AG04449 (cell line): ENCODE measurements around the gene CPXM2.

Experiments used
- CTCF ChIA-PET: fragments of 350-600 bp; formaldehyde crosslinking; extraction: SDS; loops from one replicate; lab custom pipeline; 2021; ENCODE audit warnings: antibody characterized with exemption; lab: Yijun Ruan, JAX
- POLR2A ChIA-PET: fragments of 400-600, 350-600 bp; formaldehyde crosslinking; extraction: SDS; loops from one replicate; lab custom pipeline; 2020; ENCODE audit warnings: antibody characterized with exemption, inconsistent platforms; lab: Yijun Ruan, JAX
- DNase-seq: peaks from one replicate; pipeline ENCODE4 v3.0.0-alpha.2; 2010; ENCODE audit warnings: low read depth, low spot score
- H3K4me3 ChIP-seq: 2 replicates; pipeline ENCODE4 v1.5.1; 2011; ENCODE audit warnings: low read depth, mild to moderate bottlenecking, control low read depth, low read length
- TF ChIP-seq, protein P1 (sequence below): IDR thresholded peaks from one replicate; pipeline ENCODE4 v1.5.1; 2011; ENCODE audit warnings: mild to moderate bottlenecking, moderate library complexity, low read length, control low read depth, inconsistent platforms; ENCODE audit not compliant: insufficient read depth; ENCODE audit errors: missing control alignments

The CPXM2 gene

DNA sequence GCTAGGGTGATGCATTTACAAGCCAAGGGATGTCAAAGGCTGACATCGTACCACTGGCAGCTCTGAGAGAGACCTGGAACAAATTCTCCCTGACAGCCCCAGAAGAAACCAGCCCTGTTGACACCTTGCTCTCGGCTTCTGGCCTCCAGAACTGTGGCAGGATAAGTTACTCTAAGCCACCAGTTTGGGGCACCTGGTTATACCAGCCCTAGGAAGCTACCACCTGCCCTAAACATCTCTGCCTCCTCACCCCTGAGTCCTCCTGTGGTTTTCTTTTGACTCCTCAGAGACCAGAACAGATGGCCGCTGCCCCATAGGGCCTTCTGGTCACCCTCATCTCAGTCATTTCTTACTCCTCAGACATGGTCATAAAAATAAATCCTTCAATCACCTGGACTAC is 107.4 kb downstream of the CPXM2 start:
- H3K4me3 ChIP-seq, result no peak overlapping the region
- no peak for DNase-seq
- TF ChIP-seq, protein P1, sequence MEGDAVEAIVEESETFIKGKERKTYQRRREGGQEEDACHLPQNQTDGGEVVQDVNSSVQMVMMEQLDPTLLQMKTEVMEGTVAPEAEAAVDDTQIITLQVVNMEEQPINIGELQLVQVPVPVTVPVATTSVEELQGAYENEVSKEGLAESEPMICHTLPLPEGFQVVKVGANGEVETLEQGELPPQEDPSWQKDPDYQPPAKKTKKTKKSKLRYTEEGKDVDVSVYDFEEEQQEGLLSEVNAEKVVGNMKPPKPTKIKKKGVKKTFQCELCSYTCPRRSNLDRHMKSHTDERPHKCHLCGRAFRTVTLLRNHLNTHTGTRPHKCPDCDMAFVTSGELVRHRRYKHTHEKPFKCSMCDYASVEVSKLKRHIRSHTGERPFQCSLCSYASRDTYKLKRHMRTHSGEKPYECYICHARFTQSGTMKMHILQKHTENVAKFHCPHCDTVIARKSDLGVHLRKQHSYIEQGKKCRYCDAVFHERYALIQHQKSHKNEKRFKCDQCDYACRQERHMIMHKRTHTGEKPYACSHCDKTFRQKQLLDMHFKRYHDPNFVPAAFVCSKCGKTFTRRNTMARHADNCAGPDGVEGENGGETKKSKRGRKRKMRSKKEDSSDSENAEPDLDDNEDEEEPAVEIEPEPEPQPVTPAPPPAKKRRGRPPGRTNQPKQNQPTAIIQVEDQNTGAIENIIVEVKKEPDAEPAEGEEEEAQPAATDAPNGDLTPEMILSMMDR, result no peak
- CTCF ChIA-PET, result no interaction called here
- POLR2A ChIA-PET, result no interaction called here

DNA sequence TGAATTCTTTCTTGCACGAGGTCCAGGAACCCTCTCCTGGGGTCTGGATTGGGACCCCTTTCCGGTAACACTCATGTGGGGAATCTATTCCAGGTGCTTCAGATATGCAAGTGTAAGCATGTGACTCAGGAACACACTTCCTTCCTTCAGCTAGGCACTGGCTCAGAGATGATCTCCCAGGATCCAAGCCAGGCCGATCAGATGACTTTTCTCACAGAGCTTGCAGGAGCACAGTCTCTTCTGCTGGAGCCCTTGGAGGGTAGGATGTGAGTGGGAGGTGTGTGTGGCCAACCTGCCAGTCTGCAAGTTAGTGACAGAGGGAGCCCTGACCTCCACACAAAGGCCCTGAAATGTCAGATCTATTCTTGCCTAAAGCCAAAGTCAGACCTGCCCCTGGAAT is 108.3 kb downstream of the CPXM2 start:
- ChIA-PET CTCF (no interaction called here), POLR2A (no interaction called here)
- no peak for DNase-seq
- no peak overlapping the region for H3K4me3 ChIP-seq
- TF ChIP-seq, protein P1, result no peak

GRCh38 chr10:123782549-123782948 is 109.1 kb downstream of the CPXM2 start:
- ChIA-PET CTCF (interaction anchor here (0.8 kb wide), 1 partner anchor 185 kb away, joined by 3 read pairs; no protein-coding TSS in a partner anchor), POLR2A (no interaction called here)
- DNase-seq, result no peak
- TF ChIP-seq, protein P1, result no peak
- H3K4me3 ChIP-seq, result no peak overlapping the region

DNA sequence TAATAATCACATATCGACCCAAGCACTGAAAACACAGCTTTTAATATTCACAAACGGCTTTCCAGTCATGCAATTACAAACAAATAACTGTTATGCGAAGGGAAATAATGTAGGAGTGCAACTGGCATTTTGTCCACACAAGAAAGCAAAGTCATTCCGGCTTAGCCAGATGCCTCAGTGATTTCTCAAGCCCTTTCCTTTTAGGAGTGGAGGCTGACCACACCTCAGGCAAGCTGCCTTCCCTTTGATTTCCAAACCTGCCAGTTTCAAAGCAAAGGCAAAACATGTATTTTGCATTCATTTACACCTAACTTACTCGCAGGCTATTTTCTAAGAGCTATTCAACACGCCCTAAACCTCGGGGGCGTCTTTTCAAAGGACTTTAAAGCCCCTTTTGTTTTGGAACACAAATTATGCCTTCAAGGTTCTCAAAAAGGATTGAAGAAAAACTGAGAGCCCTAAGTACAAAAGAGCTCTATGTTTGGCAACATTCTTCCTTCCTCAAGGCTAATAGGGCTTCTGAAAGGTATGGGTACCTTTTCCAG is 109.6 kb downstream of the CPXM2 start:
- CTCF ChIA-PET, result interaction anchor here (0.8 kb wide), 1 partner anchor 185 kb away, joined by 3 read pairs; no protein-coding TSS in a partner anchor
- POLR2A ChIA-PET, result no interaction called here
- TF ChIP-seq, protein P1, result no peak
- no peak for DNase-seq
- H3K4me3 ChIP-seq, result no peak overlapping the region

- DNase-seq, result no peak
- no peak overlapping the region for H3K4me3 ChIP-seq
- ChIA-PET CTCF (no interaction called here), POLR2A (no interaction called here)
- TF ChIP-seq, protein P1, result no peak
Measured at GRCh38 chr10:123781324-123781900, 110.2 kb downstream of the CPXM2 start.

GRCh38 chr10:123778719-123779517 is 112.7 kb downstream of the CPXM2 start:
- ChIA-PET CTCF (no interaction called here), POLR2A (no interaction called here)
- TF ChIP-seq, protein P1, result no peak
- H3K4me3 ChIP-seq, result no peak overlapping the region
- no peak for DNase-seq
